Measurements from ENCODE around the gene TSHZ2. TPM values are rescaled to one million over a fixed set of nuclear protein-coding genes. Genes with fewer than 3 reads are reported as not detected.

Gene TSHZ2
- total RNA-seq, 5 donors from 2014 or later (not counting 1 experiment from before 2014, with no cell fraction given) = 20.2 to 42.9 (median 25.8) TPM

GRCh38 chr20:53122853-53123252, 150.7 kb downstream of the TSHZ2 start:
- peaks cover 2 to 9% of the 10 kb centered on the region in 2 donors for H3K27me3 Mint-ChIP-seq
- Histone ChIP-seq H3K36me3 (ENCODE audit: control insufficient read depth in 2 of 2, extremely low read depth in 1 of 2, insufficient read depth in 1 of 2, low read length in 1 of 2) (no peaks in the 10 kb centered on the region), H3K4me1 (ENCODE audit: control insufficient read depth in 1 of 2, extremely low read depth in 1 of 2, insufficient read depth in 2 of 2, low read length in 2 of 2) (no peaks in the 10 kb centered on the region), H3K27ac (ENCODE audit: low read length) (no peak overlapping the region), H3K9me3 (no peaks in the 10 kb centered on the region), H3K4me3 (ENCODE audit: control insufficient read depth in 1 of 2, extremely low read depth in 1 of 2, low read length in 1 of 2) (no peak overlapping the region), H3K27me3 (replicated peaks in 1 of 2; ENCODE audit: control insufficient read depth in 2 of 2, extremely low read depth in 1 of 2, insufficient read depth in 2 of 2, low read length in 1 of 2) (no peaks in the 10 kb centered on the region)
- ChIA-PET CTCF (no interaction called here), POLR2A (no interaction called here)
- ATAC-seq (replicated peaks in 1 of 4) = no peak
- H3K4me1 Mint-ChIP-seq = peaks cover 6 to 31% (median 18%) of the 10 kb centered on the region in 3 donors
- no peak overlapping the region for H3K27ac Mint-ChIP-seq
- H3K4me3 Mint-ChIP-seq = no peak overlapping the region
- H3K36me3 Mint-ChIP-seq = no peaks in the 10 kb centered on the region
- no peak for DNase-seq
- 71% methylated on average over 2 of the region's 4 CpGs for WGBS (ENCODE audit: insufficient coverage)
- no peaks in the 10 kb centered on the region for H3K9me3 Mint-ChIP-seq

- H3K27ac ChIP-seq (ENCODE audit: low read length) = no peak overlapping the region
- ATAC-seq (replicated peaks in 1 of 4) = no peak
- DNase-seq = no peak
- ChIA-PET CTCF (no interaction called here), POLR2A (no interaction called here)
- H3K9me3 Mint-ChIP-seq = no peaks in the 10 kb centered on the region
- no peaks in the 10 kb centered on the region for H3K4me1 ChIP-seq (ENCODE audit: control insufficient read depth in 1 of 2, extremely low read depth in 1 of 2, insufficient read depth in 2 of 2, low read length in 2 of 2)
- peaks cover 6 to 29% (median 18%) of the 10 kb centered on the region in 3 donors for H3K4me1 Mint-ChIP-seq
- no CpG with 5 or more reads among the region's 3 CpGs for WGBS (ENCODE audit: insufficient coverage)
- no peak overlapping the region for H3K4me3 ChIP-seq (ENCODE audit: control insufficient read depth in 1 of 2, extremely low read depth in 1 of 2, low read length in 1 of 2)
- H3K27me3 Mint-ChIP-seq = peaks cover 2 to 3% of the 10 kb centered on the region in 2 donors
- no peaks in the 10 kb centered on the region for H3K9me3 ChIP-seq
- no peaks in the 10 kb centered on the region for H3K36me3 ChIP-seq (ENCODE audit: control insufficient read depth in 2 of 2, extremely low read depth in 1 of 2, insufficient read depth in 1 of 2, low read length in 1 of 2)
- no peaks in the 10 kb centered on the region for H3K36me3 Mint-ChIP-seq
- H3K4me3 Mint-ChIP-seq = no peak overlapping the region
- peak overlapping the region in 1 of 2 donors; percentile 36 for H3K27ac Mint-ChIP-seq
- no peaks in the 10 kb centered on the region for H3K27me3 ChIP-seq (replicated peaks in 1 of 2; ENCODE audit: control insufficient read depth in 2 of 2, extremely low read depth in 1 of 2, insufficient read depth in 2 of 2, low read length in 1 of 2)
Observed at GRCh38 chr20:53124075-53124551, 152.0 kb downstream of the TSHZ2 start.

GRCh38 chr20:53124803-53125202, 152.6 kb downstream of the TSHZ2 start:
- no peaks in the 10 kb centered on the region for H3K9me3 Mint-ChIP-seq
- POLR2A ChIA-PET = no interaction called here
- Histone ChIP-seq H3K9me3 (no peaks in the 10 kb centered on the region), H3K27me3 (replicated peaks in 1 of 2; ENCODE audit: control insufficient read depth in 2 of 2, extremely low read depth in 1 of 2, insufficient read depth in 2 of 2, low read length in 1 of 2) (no peaks in the 10 kb centered on the region), H3K4me1 (ENCODE audit: control insufficient read depth in 1 of 2, extremely low read depth in 1 of 2, insufficient read depth in 2 of 2, low read length in 2 of 2) (no peaks in the 10 kb centered on the region), H3K4me3 (ENCODE audit: control insufficient read depth in 1 of 2, extremely low read depth in 1 of 2, low read length in 1 of 2) (no peak overlapping the region), H3K27ac (ENCODE audit: low read length) (no peak overlapping the region), H3K36me3 (ENCODE audit: control insufficient read depth in 2 of 2, extremely low read depth in 1 of 2, insufficient read depth in 1 of 2, low read length in 1 of 2) (no peaks in the 10 kb centered on the region)
- ATAC-seq (replicated peaks in 1 of 4) (no peak), DNase-seq (no peak)
- H3K4me1 Mint-ChIP-seq = peaks cover 6 to 30% (median 18%) of the 10 kb centered on the region in 3 donors
- no peak overlapping the region for H3K4me3 Mint-ChIP-seq
- no peak overlapping the region for H3K27ac Mint-ChIP-seq
- no CpG with 5 or more reads among the region's 3 CpGs for WGBS (ENCODE audit: insufficient coverage)
- CTCF ChIA-PET = no interaction called here
- H3K27me3 Mint-ChIP-seq = peaks cover 2 to 3% of the 10 kb centered on the region in 2 donors
- H3K36me3 Mint-ChIP-seq = no peaks in the 10 kb centered on the region

GRCh38 chr20:53126185-53126584, 154.0 kb downstream of the TSHZ2 start:
- CTCF ChIA-PET = no interaction called here
- Histone ChIP-seq H3K4me1 (ENCODE audit: control insufficient read depth in 1 of 2, extremely low read depth in 1 of 2, insufficient read depth in 2 of 2, low read length in 2 of 2) (no peaks in the 10 kb centered on the region), H3K27ac (ENCODE audit: low read length) (no peak overlapping the region), H3K36me3 (ENCODE audit: control insufficient read depth in 2 of 2, extremely low read depth in 1 of 2, insufficient read depth in 1 of 2, low read length in 1 of 2) (no peaks in the 10 kb centered on the region), H3K9me3 (no peaks in the 10 kb centered on the region), H3K27me3 (replicated peaks in 1 of 2; ENCODE audit: control insufficient read depth in 2 of 2, extremely low read depth in 1 of 2, insufficient read depth in 2 of 2, low read length in 1 of 2) (no peaks in the 10 kb centered on the region), H3K4me3 (ENCODE audit: control insufficient read depth in 1 of 2, extremely low read depth in 1 of 2, low read length in 1 of 2) (no peak overlapping the region)
- Mint-ChIP-seq H3K27me3 (no peaks in the 10 kb centered on the region), H3K4me3 (no peak overlapping the region), H3K9me3 (no peaks in the 10 kb centered on the region), H3K27ac (no peak overlapping the region), H3K4me1 (peaks cover 6 to 36% (median 23%) of the 10 kb centered on the region in 3 donors), H3K36me3 (no peaks in the 10 kb centered on the region)
- POLR2A ChIA-PET = no interaction called here
- DNase-seq = no peak
- ATAC-seq (replicated peaks in 1 of 4) = no peak
- 89% methylated on average over 5 of the region's 7 CpGs for WGBS (ENCODE audit: insufficient coverage)

GRCh38 chr20:53127027-53127426, 154.9 kb downstream of the TSHZ2 start:
- H3K27me3 ChIP-seq (replicated peaks in 1 of 2; ENCODE audit: control insufficient read depth in 2 of 2, extremely low read depth in 1 of 2, insufficient read depth in 2 of 2, low read length in 1 of 2) = no peaks in the 10 kb centered on the region
- peaks cover 10 to 35% (median 21%) of the 10 kb centered on the region in 3 donors for H3K4me1 Mint-ChIP-seq
- no peaks in the 10 kb centered on the region for H3K36me3 ChIP-seq (ENCODE audit: control insufficient read depth in 2 of 2, extremely low read depth in 1 of 2, insufficient read depth in 1 of 2, low read length in 1 of 2)
- H3K9me3 Mint-ChIP-seq = no peaks in the 10 kb centered on the region
- ATAC-seq (replicated peaks in 1 of 4) = no peak
- no peaks in the 10 kb centered on the region for H3K36me3 Mint-ChIP-seq
- no CpG with 5 or more reads among the region's 2 CpGs for WGBS (ENCODE audit: insufficient coverage)
- ChIA-PET POLR2A (no interaction called here), CTCF (no interaction called here)
- no peaks in the 10 kb centered on the region for H3K27me3 Mint-ChIP-seq
- H3K27ac Mint-ChIP-seq = no peak overlapping the region
- no peak for DNase-seq
- no peak overlapping the region for H3K4me3 ChIP-seq (ENCODE audit: control insufficient read depth in 1 of 2, extremely low read depth in 1 of 2, low read length in 1 of 2)
- no peak overlapping the region for H3K4me3 Mint-ChIP-seq
- H3K27ac ChIP-seq (ENCODE audit: low read length) = no peak overlapping the region
- no peaks in the 10 kb centered on the region for H3K4me1 ChIP-seq (ENCODE audit: control insufficient read depth in 1 of 2, extremely low read depth in 1 of 2, insufficient read depth in 2 of 2, low read length in 2 of 2)
- H3K9me3 ChIP-seq = no peaks in the 10 kb centered on the region

GRCh38 chr20:53128004-53128403, 155.8 kb downstream of the TSHZ2 start:
- H3K4me3 ChIP-seq (ENCODE audit: control insufficient read depth in 1 of 2, extremely low read depth in 1 of 2, low read length in 1 of 2) = no peak overlapping the region
- no peak overlapping the region for H3K27ac ChIP-seq (ENCODE audit: low read length)
- no peak overlapping the region for H3K27ac Mint-ChIP-seq
- no peaks in the 10 kb centered on the region for H3K9me3 Mint-ChIP-seq
- no peaks in the 10 kb centered on the region for H3K9me3 ChIP-seq
- no peak for ATAC-seq (replicated peaks in 1 of 4)
- H3K4me3 Mint-ChIP-seq = no peak overlapping the region
- CTCF ChIA-PET = no interaction called here
- no CpG with 5 or more reads among the region's 2 CpGs for WGBS (ENCODE audit: insufficient coverage)
- no peak for DNase-seq
- H3K4me1 Mint-ChIP-seq = peaks cover 14 to 37% (median 18%) of the 10 kb centered on the region in 3 donors
- no peaks in the 10 kb centered on the region for H3K36me3 ChIP-seq (ENCODE audit: control insufficient read depth in 2 of 2, extremely low read depth in 1 of 2, insufficient read depth in 1 of 2, low read length in 1 of 2)
- no peaks in the 10 kb centered on the region for H3K4me1 ChIP-seq (ENCODE audit: control insufficient read depth in 1 of 2, extremely low read depth in 1 of 2, insufficient read depth in 2 of 2, low read length in 2 of 2)
- no peaks in the 10 kb centered on the region for H3K36me3 Mint-ChIP-seq
- H3K27me3 Mint-ChIP-seq = no peaks in the 10 kb centered on the region
- POLR2A ChIA-PET = no interaction called here
- no peaks in the 10 kb centered on the region for H3K27me3 ChIP-seq (replicated peaks in 1 of 2; ENCODE audit: control insufficient read depth in 2 of 2, extremely low read depth in 1 of 2, insufficient read depth in 2 of 2, low read length in 1 of 2)

- ChIA-PET POLR2A (no interaction called here), CTCF (no interaction called here)
- WGBS (ENCODE audit: insufficient coverage) = 93% methylated on average over 8 of the region's 9 CpGs
Observed at GRCh38 chr20:53129563-53129962, 157.4 kb downstream of the TSHZ2 start.

More at GRCh38 chr20:53129563-53129962, 157.4 kb downstream of the TSHZ2 start:
- no peak for ATAC-seq (replicated peaks in 1 of 4)
- DNase-seq = no peak
- no peak overlapping the region for H3K27ac ChIP-seq (ENCODE audit: low read length)
- no peaks in the 10 kb centered on the region for H3K27me3 ChIP-seq (replicated peaks in 1 of 2; ENCODE audit: control insufficient read depth in 2 of 2, extremely low read depth in 1 of 2, insufficient read depth in 2 of 2, low read length in 1 of 2)
- H3K4me3 ChIP-seq (ENCODE audit: control insufficient read depth in 1 of 2, extremely low read depth in 1 of 2, low read length in 1 of 2) = no peak overlapping the region
- H3K4me3 Mint-ChIP-seq = no peak overlapping the region
- H3K27me3 Mint-ChIP-seq = no peaks in the 10 kb centered on the region
- no peaks in the 10 kb centered on the region for H3K36me3 Mint-ChIP-seq
- H3K27ac Mint-ChIP-seq = no peak overlapping the region
- H3K9me3 Mint-ChIP-seq = no peaks in the 10 kb centered on the region
- no peaks in the 10 kb centered on the region for H3K4me1 ChIP-seq (ENCODE audit: control insufficient read depth in 1 of 2, extremely low read depth in 1 of 2, insufficient read depth in 2 of 2, low read length in 2 of 2)
- H3K4me1 Mint-ChIP-seq = peaks cover 18 to 35% (median 19%) of the 10 kb centered on the region in 3 donors
- no peaks in the 10 kb centered on the region for H3K36me3 ChIP-seq (ENCODE audit: control insufficient read depth in 2 of 2, extremely low read depth in 1 of 2, insufficient read depth in 1 of 2, low read length in 1 of 2)
- no peaks in the 10 kb centered on the region for H3K9me3 ChIP-seq

Data from T-cell (primary cell).